Keratinocyte (primary cell): Measurements from ENCODE around the gene AP3B1.

ENCODE experiments used
- CTCF ChIP-seq, 3 experiments: IDR thresholded peaks in 1 of 3; conservative IDR thresholded peaks in 1 of 3; optimal IDR thresholded peaks in 1 of 3; 2 replicates in 2 of 3; 3 replicates in 1 of 3; pipeline versions ENCODE3 to v1.5.1; 2011; ENCODE audit warnings: low read length in 3 of 3, mild to moderate bottlenecking in 3 of 3, moderate library complexity in 2 of 3, control low read depth in 1 of 3, inconsistent platforms in 1 of 3; ENCODE audit not compliant: insufficient read depth in 2 of 3; ENCODE audit errors: extremely low read depth in 1 of 3
- EZH2 ChIP-seq: IDR thresholded peaks from one replicate; pipeline ENCODE4 v1.6.1; 2012; ENCODE audit warnings: inconsistent platforms, mild to moderate bottlenecking, low read length, moderate library complexity

DNA sequence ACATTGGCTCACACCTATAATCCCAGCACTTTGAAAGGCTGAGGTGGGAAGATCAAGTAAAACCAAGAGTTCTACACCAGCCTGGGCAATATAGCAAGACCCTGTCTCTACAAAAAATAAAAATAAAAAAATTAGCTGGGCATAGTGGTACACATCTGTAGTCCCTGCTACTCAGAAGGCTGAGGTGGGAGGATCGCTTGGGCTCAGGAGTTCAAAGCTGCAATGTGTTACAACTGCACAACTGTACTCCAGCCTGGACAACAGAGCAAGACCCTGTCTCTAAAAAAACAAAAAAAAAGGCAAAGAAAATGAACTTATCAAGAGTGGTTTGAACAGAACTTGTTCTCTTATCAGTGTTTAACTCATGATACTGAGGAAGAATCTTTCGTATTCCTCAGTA is 29.3 kb downstream of the AP3B1 start:
- TF ChIP-seq EZH2: no peak
- no peak for TF ChIP-seq CTCF (optimal IDR thresholded peaks at IDR 0.05 in 1 of 3, IDR thresholded peaks at IDR 0.05 in 1 of 3, conservative IDR thresholded peaks at IDR 0.05 in 1 of 3; ENCODE audit: extremely low read depth in 1 of 3, insufficient read depth in 2 of 3, low read length in 3 of 3)
